ENCODE measurements around the gene CLN6.
A peak's percentile ranks its signal among the peaks of the same experiment; 100 is the strongest.

CLN6 gene

GRCh38 chr15:68191555-68191954 is 38.0 kb downstream of the CLN6 start:
- TF ChIP-seq, protein P1, sequence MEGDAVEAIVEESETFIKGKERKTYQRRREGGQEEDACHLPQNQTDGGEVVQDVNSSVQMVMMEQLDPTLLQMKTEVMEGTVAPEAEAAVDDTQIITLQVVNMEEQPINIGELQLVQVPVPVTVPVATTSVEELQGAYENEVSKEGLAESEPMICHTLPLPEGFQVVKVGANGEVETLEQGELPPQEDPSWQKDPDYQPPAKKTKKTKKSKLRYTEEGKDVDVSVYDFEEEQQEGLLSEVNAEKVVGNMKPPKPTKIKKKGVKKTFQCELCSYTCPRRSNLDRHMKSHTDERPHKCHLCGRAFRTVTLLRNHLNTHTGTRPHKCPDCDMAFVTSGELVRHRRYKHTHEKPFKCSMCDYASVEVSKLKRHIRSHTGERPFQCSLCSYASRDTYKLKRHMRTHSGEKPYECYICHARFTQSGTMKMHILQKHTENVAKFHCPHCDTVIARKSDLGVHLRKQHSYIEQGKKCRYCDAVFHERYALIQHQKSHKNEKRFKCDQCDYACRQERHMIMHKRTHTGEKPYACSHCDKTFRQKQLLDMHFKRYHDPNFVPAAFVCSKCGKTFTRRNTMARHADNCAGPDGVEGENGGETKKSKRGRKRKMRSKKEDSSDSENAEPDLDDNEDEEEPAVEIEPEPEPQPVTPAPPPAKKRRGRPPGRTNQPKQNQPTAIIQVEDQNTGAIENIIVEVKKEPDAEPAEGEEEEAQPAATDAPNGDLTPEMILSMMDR (IDR thresholded peaks at IDR 0.05; ENCODE audit: control insufficient read depth, insufficient read depth, low read depth, low read length, missing control alignments): no peak
- DNase-seq (ENCODE audit: low read depth): no peak
- H3K4me3 ChIP-seq (ENCODE audit: control insufficient read depth, low read depth, low read length): no peak overlapping the region

- H3K4me3 ChIP-seq (ENCODE audit: control insufficient read depth, low read depth, low read length): no peak overlapping the region
- no peak for DNase-seq (ENCODE audit: low read depth)
- TF ChIP-seq, protein P1 (IDR thresholded peaks at IDR 0.05; ENCODE audit: control insufficient read depth, insufficient read depth, low read depth, low read length, missing control alignments): no peak
Measured at GRCh38 chr15:68190048-68190447, 39.5 kb downstream of the CLN6 start.

DNA sequence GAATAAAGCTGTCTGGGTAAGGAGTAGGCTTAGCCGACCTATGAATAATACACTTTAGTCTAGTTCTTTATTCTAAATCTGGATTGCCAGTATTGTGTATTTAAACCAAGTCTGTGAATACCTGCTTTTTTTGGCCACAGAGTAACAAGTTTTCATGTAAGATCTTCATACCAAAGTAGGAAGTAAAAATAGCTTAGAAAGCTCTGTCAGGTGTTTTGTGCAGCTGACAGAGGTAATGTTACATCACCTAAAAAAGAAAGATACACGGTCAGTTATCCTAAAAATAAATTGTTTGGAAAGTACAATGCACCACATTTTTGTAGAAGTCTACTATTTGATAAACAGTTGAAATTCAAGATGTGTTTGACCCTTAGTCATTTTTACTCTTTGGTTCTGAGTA is 40.9 kb downstream of the CLN6 start:
- no peak for DNase-seq (ENCODE audit: low read depth)
- TF ChIP-seq, protein P1 (IDR thresholded peaks at IDR 0.05; ENCODE audit: control insufficient read depth, insufficient read depth, low read depth, low read length, missing control alignments): no peak
- no peak overlapping the region for H3K4me3 ChIP-seq (ENCODE audit: control insufficient read depth, low read depth, low read length)

DNA sequence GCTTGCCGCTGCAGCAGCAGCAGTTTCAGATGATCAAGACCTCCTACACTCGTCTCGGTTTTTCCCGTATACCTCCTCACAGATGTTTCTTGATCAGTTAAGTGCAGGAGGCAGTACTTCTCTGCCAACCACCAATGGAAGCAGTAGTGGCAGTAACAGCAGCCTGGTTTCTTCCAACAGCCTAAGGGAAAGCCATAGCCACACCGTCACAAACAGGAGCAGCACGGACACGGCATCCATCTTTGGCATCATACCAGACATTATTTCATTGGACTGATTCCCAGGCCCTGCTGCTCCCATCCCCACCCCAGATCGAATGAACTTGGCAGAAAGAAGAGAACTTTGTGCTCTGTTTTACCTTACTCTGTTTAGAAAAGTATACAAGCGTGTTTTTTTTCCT is 42.0 kb downstream of the CLN6 start:
- H3K4me3 ChIP-seq (ENCODE audit: control insufficient read depth, low read depth, low read length): no peak overlapping the region
- TF ChIP-seq, protein P1 (IDR thresholded peaks at IDR 0.05; ENCODE audit: control insufficient read depth, insufficient read depth, low read depth, low read length, missing control alignments): no peak
- peak; percentile 13 for DNase-seq (ENCODE audit: low read depth)

DNA sequence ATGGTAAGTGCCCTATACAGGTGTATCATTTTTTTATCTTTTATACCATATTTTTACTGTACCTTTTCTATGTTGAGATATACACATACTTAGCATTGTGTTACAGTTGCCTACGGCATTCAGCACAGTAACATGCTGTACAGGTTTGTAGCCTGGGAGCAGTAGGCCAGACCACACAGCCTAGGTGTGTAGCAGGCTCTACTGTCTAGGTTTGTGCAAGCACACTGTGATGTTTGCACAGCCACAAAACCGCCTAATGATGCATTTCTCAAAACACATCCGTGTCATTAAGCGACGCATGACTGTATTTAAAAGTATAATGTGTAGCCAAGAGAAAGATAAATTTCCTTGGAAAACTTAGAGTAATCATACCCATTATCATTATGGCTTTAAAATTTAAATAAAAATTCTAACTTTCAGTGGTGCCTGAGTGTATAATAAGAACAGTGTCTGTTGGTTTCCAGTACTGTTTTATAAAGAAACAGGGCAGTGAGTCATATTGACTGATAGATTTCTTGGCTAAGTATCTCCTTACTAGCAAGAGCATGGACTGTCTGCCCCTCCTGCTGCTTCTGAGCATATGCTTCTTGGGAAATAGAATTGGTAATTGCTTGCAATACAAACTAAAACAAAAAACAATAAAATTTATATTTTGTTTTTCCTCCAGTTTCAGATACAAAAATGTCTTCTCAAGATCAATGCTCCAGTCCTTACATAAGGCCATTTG is 42.7 kb downstream of the CLN6 start:
- no peak overlapping the region for H3K4me3 ChIP-seq (ENCODE audit: control insufficient read depth, low read depth, low read length)
- peak; percentile 41 for DNase-seq (ENCODE audit: low read depth)
- TF ChIP-seq, protein P1 (IDR thresholded peaks at IDR 0.05; ENCODE audit: control insufficient read depth, insufficient read depth, low read depth, low read length, missing control alignments): no peak

- TF ChIP-seq, protein P1 (IDR thresholded peaks at IDR 0.05; ENCODE audit: control insufficient read depth, insufficient read depth, low read depth, low read length, missing control alignments): no peak
Measured at GRCh38 chr15:68184616-68185480, 44.7 kb downstream of the CLN6 start.

More at GRCh38 chr15:68184616-68185480, 44.7 kb downstream of the CLN6 start:
- no peak for DNase-seq (ENCODE audit: low read depth)
- no peak overlapping the region for H3K4me3 ChIP-seq (ENCODE audit: control insufficient read depth, low read depth, low read length)

Data from AG09309 (cell line).